ENCODE results near the gene ANKS1B.

ANKS1B gene

GRCh38 chr12:99068993-99069747 lies 915.6 kb downstream of the ANKS1B start:
- Mint-ChIP-seq H3K27ac (no peak overlapping the region), H3K4me3 (no peak overlapping the region), H3K9me3 (no peaks in the 10 kb centered on the region), H3K27me3 (ENCODE audit: low read depth) (no peaks in the 10 kb centered on the region), H3K36me3 (ENCODE audit: low read depth) (no peaks in the 10 kb centered on the region), H3K4me1 (peaks cover 7% of the 10 kb centered on the region)
- TF ChIP-seq, protein P1, sequence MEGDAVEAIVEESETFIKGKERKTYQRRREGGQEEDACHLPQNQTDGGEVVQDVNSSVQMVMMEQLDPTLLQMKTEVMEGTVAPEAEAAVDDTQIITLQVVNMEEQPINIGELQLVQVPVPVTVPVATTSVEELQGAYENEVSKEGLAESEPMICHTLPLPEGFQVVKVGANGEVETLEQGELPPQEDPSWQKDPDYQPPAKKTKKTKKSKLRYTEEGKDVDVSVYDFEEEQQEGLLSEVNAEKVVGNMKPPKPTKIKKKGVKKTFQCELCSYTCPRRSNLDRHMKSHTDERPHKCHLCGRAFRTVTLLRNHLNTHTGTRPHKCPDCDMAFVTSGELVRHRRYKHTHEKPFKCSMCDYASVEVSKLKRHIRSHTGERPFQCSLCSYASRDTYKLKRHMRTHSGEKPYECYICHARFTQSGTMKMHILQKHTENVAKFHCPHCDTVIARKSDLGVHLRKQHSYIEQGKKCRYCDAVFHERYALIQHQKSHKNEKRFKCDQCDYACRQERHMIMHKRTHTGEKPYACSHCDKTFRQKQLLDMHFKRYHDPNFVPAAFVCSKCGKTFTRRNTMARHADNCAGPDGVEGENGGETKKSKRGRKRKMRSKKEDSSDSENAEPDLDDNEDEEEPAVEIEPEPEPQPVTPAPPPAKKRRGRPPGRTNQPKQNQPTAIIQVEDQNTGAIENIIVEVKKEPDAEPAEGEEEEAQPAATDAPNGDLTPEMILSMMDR (IDR thresholded peaks at IDR 0.05; ENCODE audit: unreplicated experiment in 3 of 3): no peak

DNA sequence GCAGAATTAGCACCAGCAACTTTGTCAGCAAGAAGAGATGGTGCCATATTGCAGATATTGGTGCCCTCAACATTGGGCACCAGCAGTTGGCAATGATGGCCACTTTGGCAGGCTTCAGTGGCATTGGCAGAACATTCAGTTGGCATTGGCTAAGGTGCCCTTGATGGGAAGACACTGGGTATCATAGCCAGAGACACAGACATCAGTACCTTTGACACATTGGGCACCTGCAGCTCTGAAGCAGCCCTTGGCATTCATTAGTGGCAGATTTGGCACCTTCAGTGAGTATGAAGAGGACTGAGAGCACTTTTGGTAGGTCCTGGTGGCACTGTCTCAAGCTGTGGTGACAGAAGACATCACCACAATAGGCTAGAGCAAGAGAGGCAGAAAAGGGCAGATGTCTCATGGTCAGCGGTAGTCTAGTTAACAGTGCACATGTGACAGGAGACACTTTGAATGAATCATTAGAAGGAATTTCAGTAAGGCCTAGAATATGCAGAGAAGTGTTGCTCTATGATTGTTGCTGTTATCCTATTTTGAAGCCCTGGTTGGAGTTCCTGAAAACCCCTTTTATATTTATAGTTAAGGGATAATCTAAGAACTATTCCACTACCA lies 917.5 kb downstream of the ANKS1B start:
- H3K4me3 Mint-ChIP-seq: no peak overlapping the region
- no peaks in the 10 kb centered on the region for H3K9me3 Mint-ChIP-seq
- peaks cover 7% of the 10 kb centered on the region for H3K4me1 Mint-ChIP-seq
- H3K27me3 Mint-ChIP-seq (ENCODE audit: low read depth): no peaks in the 10 kb centered on the region
- H3K36me3 Mint-ChIP-seq (ENCODE audit: low read depth): no peaks in the 10 kb centered on the region
- H3K27ac Mint-ChIP-seq: no peak overlapping the region
- TF ChIP-seq, protein P1 (IDR thresholded peaks at IDR 0.05; ENCODE audit: unreplicated experiment in 3 of 3): no peak

GRCh38 chr12:99066726-99067125 lies 918.0 kb downstream of the ANKS1B start:
- no peaks in the 10 kb centered on the region for H3K9me3 Mint-ChIP-seq
- peak overlapping the region in 1 of 3 experiments; percentile 21 for H3K27ac Mint-ChIP-seq
- H3K27me3 Mint-ChIP-seq (ENCODE audit: low read depth): no peaks in the 10 kb centered on the region
- peaks cover 7% of the 10 kb centered on the region for H3K4me1 Mint-ChIP-seq
- H3K36me3 Mint-ChIP-seq (ENCODE audit: low read depth): no peaks in the 10 kb centered on the region
- TF ChIP-seq, protein P1 (IDR thresholded peaks at IDR 0.05; ENCODE audit: unreplicated experiment in 3 of 3): no peak
- H3K4me3 Mint-ChIP-seq: no peak overlapping the region

GRCh38 chr12:99063182-99063581 lies 921.6 kb downstream of the ANKS1B start:
- Mint-ChIP-seq H3K27ac (no peak overlapping the region), H3K9me3 (no peaks in the 10 kb centered on the region)

GRCh38 chr12:99059824-99060511 lies 924.8 kb downstream of the ANKS1B start:
- H3K27me3 Mint-ChIP-seq (ENCODE audit: low read depth): no peaks in the 10 kb centered on the region

More at GRCh38 chr12:99063182-99063581, 921.6 kb downstream of the ANKS1B start:
- Mint-ChIP-seq H3K4me3 (no peak overlapping the region), H3K4me1 (peaks cover 12% of the 10 kb centered on the region), H3K27me3 (ENCODE audit: low read depth) (no peaks in the 10 kb centered on the region), H3K36me3 (ENCODE audit: low read depth) (no peaks in the 10 kb centered on the region)
- TF ChIP-seq, protein P1 (IDR thresholded peaks at IDR 0.05; ENCODE audit: unreplicated experiment in 3 of 3): no peak

More at GRCh38 chr12:99059824-99060511, 924.8 kb downstream of the ANKS1B start:
- H3K36me3 Mint-ChIP-seq (ENCODE audit: low read depth): no peaks in the 10 kb centered on the region
- peak overlapping the region in 2 of 3 experiments; percentile 30 to 58 for H3K27ac Mint-ChIP-seq
- no peaks in the 10 kb centered on the region for H3K9me3 Mint-ChIP-seq
- TF ChIP-seq, protein P1 (IDR thresholded peaks at IDR 0.05; ENCODE audit: unreplicated experiment in 3 of 3): no peak
- no peak overlapping the region for H3K4me3 Mint-ChIP-seq
- peaks cover 5% of the 10 kb centered on the region for H3K4me1 Mint-ChIP-seq
